ENCODE data around the gene SCNN1A. TPM values are rescaled to one million over a fixed set of nuclear protein-coding genes. Genes with fewer than 3 reads are reported as not detected.

SCNN1A gene
- total and polyA plus RNA-seq, 9 donors: 1.2 to 141 (median 10.8) TPM

DNA sequence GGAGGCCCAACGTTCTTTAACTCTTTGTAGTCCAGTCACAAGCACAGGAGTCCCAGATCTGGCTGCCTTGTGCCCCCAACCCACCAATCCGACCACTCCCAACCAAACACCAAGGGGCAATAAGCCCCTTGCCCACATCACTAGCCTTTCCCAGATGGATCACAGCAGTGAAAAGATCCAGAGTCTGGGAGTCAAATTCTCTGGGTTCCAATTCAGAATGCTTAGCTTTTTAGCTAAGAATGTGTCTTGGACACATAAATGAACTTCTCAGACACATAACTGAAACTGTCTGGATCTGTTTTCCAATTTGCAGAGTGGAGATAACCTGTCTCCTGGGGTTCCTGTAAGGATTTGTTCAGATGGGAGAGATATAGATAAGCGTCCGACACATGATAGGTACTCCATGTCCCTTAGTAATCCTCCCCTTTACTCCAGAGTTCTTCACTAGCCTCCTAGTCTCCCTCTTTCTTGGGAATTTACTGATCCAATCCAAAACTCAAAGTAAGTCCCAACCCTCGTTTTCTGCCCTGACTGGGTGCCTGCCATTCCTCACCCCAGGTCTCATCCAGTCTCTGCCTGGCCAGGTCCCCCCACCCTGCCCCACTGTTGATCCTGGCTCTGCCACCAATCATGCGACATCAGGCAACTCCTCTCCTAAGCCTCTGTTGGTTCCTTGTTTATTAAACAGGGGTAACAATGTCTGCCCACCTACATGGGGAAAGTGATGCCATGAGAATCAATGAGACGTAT is 33.0 kb downstream of the SCNN1A start:
- Histone ChIP-seq H3K27me3 (no peaks in the 10 kb centered on the region), H3K36me3 (no peaks in the 10 kb centered on the region), H3K27ac (peak overlapping the region; percentile 97 to 98), H3K9me3 (no peaks in the 10 kb centered on the region), H3K4me1 (ENCODE audit: insufficient read depth) (peaks cover 27% of the 10 kb centered on the region), H3K4me3 (peak overlapping the region; percentile 90)
- intact Hi-C loops (cut with DNase I): no loop called here
- 33 to 38% (median 36%) methylated on average over 7 of the region's 7 CpGs for WGBS, 3 donors
- TF ChIP-seq POLR2A (IDR thresholded peaks at IDR 0.05) (no peak), EP300 (IDR thresholded peaks at IDR 0.05) (no peak)
- TF ChIP-seq, protein P1, sequence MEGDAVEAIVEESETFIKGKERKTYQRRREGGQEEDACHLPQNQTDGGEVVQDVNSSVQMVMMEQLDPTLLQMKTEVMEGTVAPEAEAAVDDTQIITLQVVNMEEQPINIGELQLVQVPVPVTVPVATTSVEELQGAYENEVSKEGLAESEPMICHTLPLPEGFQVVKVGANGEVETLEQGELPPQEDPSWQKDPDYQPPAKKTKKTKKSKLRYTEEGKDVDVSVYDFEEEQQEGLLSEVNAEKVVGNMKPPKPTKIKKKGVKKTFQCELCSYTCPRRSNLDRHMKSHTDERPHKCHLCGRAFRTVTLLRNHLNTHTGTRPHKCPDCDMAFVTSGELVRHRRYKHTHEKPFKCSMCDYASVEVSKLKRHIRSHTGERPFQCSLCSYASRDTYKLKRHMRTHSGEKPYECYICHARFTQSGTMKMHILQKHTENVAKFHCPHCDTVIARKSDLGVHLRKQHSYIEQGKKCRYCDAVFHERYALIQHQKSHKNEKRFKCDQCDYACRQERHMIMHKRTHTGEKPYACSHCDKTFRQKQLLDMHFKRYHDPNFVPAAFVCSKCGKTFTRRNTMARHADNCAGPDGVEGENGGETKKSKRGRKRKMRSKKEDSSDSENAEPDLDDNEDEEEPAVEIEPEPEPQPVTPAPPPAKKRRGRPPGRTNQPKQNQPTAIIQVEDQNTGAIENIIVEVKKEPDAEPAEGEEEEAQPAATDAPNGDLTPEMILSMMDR (IDR thresholded peaks at IDR 0.05): no peak
- DNase-seq: no peak

DNA sequence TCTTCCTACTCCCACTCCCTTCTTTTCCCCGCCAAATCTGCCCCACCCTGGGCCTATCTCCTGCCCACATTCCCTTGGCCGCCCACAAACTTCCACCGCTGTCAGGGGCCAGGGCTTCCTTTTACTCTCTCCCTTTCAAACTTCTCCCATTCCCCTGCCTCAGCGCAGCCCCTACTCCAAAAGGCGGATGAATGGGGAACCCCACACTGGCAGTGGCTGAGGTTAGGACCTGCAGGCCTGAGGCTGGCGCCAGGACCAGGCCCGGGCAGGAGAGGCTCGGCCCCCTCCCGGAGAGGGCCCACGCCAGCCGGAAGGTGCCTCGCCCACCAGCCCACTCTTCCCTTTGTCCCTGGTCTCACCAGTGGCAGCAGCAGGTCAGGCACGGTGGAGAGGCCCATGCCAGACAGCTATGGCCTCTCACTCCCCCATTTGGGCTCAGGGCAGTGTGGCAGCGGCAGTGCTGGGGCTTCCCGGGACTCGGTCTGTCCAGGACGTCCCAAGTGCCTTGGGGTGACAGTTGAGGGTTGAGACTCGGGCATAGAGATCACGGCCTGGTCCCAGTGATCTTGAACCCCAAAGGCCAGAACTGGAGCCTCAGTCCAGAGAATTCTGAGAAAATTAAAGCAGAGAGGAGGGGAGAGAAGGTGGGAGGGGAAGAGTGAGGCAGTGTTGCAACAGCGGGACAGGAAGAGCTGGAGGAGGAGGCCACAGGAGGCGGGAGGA is 33.8 kb downstream of the SCNN1A start, which contains the start of gene TNFRSF1A:
Gene TNFRSF1A (minus strand): TSS at position 660 of the 723 bp plus-strand sequence. CDS start 262 bp downstream, at position 398.
- intact Hi-C loops (cut with DNase I): no loop called here
- WGBS, 3 donors: 0 to 3% (median 0%) methylated on average over 21 of the region's 21 CpGs
- peak; percentile 76 to 87 (median 77) for DNase-seq
- Histone ChIP-seq H3K4me3 (peak within 1 kb of the TSS; percentile 90), H3K27ac (peak within 1 kb of the TSS; percentile 97 to 98), H3K36me3 (no peaks in the 10 kb centered on the region), H3K27me3 (no peaks in the 10 kb centered on the region), H3K4me1 (ENCODE audit: insufficient read depth) (peaks cover 23% of the 10 kb centered on the region), H3K9me3 (no peaks in the 10 kb centered on the region)
- TF ChIP-seq EP300 (IDR thresholded peaks at IDR 0.05) (no peak), POLR2A (IDR thresholded peaks at IDR 0.05) (peak; percentile 81)

DNA sequence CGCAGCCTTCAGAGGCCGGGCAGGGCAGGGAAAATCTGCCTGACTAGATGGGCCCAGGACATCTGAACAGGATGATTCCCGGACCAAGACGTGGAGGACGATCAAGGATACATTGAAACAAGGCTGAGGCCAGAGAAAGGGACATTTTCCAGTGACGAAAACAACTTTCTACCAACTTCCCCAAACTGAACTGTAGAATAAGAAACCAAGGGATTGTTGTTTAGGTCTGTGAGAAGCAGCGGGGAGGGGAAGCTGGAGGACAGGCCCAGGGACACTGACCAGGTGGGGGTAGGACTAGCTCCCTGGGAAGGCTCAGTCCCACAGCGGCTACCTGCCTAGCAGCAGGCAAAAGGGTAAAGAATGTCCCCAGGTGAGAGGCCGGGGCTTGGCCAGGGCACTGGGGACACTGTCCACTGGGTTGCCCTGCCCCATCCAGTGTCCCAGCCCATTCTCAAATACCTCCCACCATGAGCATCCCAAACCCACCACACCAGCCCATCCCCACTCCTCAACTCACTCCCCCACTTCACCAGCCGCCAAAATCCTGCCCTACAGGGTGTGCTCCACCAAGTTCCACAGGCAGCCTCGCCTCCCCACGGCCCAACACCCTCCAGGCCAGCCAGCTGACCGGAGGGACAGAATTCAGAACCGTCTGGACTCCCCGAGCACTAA is 34.5 kb downstream of the SCNN1A start:
- 0 to 1% (median 1%) methylated on average over 15 of the region's 15 CpGs for WGBS, 3 donors
- Histone ChIP-seq H3K27ac (peak overlapping the region; percentile 97 to 98), H3K27me3 (no peaks in the 10 kb centered on the region), H3K4me1 (ENCODE audit: insufficient read depth) (peaks cover 19% of the 10 kb centered on the region), H3K4me3 (peak overlapping the region; percentile 90), H3K36me3 (no peaks in the 10 kb centered on the region), H3K9me3 (no peaks in the 10 kb centered on the region)
- intact Hi-C loops (cut with DNase I): no loop called here
- no peak for TF ChIP-seq POLR2A (IDR thresholded peaks at IDR 0.05)
- TF ChIP-seq EP300 (IDR thresholded peaks at IDR 0.05): no peak
- TF ChIP-seq, protein P1 (IDR thresholded peaks at IDR 0.05): no peak
- no peak for DNase-seq

DNA sequence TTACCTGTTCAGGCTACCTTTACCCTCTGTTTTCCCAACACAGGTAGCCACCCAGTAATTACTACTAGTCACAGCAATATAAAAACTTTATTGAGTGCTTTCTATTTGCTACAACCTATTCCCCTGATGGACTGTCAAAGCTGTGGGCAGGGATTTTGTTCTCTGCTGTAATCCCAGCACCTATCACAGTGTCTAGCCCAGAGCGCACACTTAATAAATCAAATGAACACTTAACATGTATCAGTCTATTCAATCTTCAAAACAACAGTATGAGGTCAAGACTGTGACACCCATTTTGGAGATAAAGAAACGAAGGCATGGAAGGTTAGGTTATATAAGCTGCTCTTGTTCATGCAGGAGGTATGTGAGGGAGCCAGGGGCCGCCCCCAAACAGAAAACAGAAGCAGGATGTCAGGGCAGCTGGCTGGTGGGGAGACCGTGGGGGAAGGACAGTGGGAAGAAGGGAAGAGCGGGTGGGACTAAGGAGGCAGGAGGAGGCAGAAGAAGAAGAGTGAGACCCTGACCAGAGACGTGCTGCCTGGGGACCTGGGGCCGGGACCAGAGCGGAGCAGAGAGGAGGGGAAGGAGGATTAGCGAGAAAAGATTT is 35.2 kb downstream of the SCNN1A start:
- DNase-seq: peak in 3 of 5 donors; percentile 53 to 65 (median 58)
- Histone ChIP-seq H3K4me1 (ENCODE audit: insufficient read depth) (peaks cover 17% of the 10 kb centered on the region), H3K27me3 (no peaks in the 10 kb centered on the region), H3K4me3 (peak overlapping the region; percentile 90), H3K36me3 (no peaks in the 10 kb centered on the region), H3K9me3 (no peaks in the 10 kb centered on the region), H3K27ac (peak overlapping the region; percentile 97 to 98)
- intact Hi-C loops (cut with DNase I): no loop called here
- TF ChIP-seq POLR2A (IDR thresholded peaks at IDR 0.05) (peak; percentile 15), EP300 (IDR thresholded peaks at IDR 0.05) (no peak)
- TF ChIP-seq, protein P1 (IDR thresholded peaks at IDR 0.05): no peak
- WGBS, 3 donors: 1 to 2% (median 1%) methylated on average over 9 of the region's 9 CpGs

Measured in ovary (tissue), 9 donors.